ENCODE results near the gene VAV1.

DNA sequence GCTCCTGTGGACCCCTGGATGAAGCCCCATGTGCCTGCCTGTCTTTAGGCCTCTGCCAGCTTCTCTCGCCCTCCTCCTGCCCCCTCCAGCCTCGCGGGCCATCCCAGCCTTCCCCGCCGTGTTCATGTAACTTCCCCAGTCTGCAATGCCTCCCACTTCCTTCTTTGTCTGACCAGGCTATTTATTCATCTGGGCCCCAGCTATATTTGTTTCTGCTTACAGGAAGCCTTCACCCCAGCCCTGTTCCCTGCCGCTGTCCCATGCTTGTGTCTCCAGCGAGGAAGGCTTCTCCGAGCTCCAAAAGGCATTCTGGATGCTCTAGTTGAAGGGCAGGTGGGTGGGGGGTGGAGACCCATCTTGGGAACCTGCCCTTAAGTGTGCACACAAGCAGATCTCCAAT is 44.2 kb upstream of the VAV1 start:
- no peak for TF ChIP-seq CTCF (IDR thresholded peaks at IDR 0.05; ENCODE audit: borderline replicate concordance, extremely low read depth, low read length, poor library complexity, severe bottlenecking)
- no peak for TF ChIP-seq EZH2 (IDR thresholded peaks at IDR 0.05; ENCODE audit: borderline replicate concordance, low read depth, low read length, severe bottlenecking)

Data from DND-41 (cell line).